HG03342 (cell line): ENCODE results near the gene PCYT1B.

ENCODE experiments used
- ATAC-seq: cut with Tn5 transposase; IDR thresholded peaks from one replicate; pipeline ENCODE4 v1.9.1; 2021; ENCODE audit warnings: mild to moderate bottlenecking, moderate library complexity; ENCODE audit not compliant: unreplicated experiment

PCYT1B gene

GRCh38 chrX:24536551-24536950 lies 110.6 kb downstream of the PCYT1B start:
- ATAC-seq: no peak

DNA sequence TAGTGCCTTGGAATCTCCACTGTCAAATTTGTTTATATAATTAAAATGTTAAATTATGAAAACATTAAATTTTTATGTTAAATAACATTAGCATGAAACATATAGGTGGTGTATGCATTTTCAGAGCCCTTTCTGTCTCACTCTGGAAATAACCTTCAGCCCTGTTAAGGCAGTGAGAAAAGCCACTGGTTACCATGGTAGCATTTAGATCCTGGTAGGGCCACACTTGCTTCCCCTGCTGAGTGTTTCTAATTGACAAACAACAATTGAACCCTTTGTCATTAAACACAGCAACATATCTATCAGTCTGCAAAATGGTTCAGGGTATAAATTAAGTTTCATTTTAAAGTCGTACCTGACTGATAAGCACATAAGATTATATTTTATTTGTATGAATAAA lies 118.5 kb downstream of the PCYT1B start:
- ATAC-seq: no peak

GRCh38 chrX:24526616-24527015 lies 120.5 kb downstream of the PCYT1B start:
- ATAC-seq: no peak

GRCh38 chrX:24525455-24525854 lies 121.7 kb downstream of the PCYT1B start:
- ATAC-seq: no peak

DNA sequence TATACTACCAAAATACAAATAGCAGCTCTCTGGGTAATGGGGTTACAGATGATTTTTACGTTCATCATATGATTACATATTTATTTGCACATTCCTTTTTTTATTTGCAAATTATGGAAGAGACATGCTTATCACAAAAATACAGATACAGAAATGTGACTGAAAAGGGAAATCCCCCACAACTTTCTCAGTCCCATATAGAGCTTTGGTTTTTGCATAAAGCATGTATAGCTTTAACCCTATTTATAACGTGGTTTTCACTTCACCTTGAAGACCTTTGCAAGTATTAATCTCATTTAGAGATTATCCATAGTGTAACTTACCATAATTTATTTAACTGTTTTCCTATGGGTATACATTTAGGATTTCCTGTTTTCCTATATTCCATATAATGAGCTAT lies 126.7 kb downstream of the PCYT1B start:
- ATAC-seq: no peak

DNA sequence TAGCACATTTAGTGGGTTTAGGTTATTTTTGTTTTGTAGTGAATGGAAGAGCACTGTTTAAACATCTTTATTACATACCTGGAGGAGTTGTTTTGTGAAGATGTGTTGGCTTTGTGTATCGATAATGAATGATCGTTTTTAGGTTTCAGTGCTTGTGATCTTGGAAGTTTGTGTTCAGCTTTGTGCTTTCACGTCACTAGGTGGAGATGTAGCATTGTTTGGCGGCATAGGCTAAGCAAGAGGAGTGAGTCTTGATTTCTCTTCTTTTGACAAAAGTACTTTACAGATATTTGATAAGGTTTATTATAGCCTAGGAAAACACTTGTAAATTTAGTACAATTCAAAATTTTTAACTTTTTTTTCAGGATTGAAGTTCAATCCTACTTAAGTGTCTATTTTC lies 131.7 kb downstream of the PCYT1B start:
- no peak for ATAC-seq

GRCh38 chrX:24513416-24513815 lies 133.7 kb downstream of the PCYT1B start:
- ATAC-seq: peak; percentile 93

GRCh38 chrX:24508375-24508774 lies 138.8 kb downstream of the PCYT1B start:
- no peak for ATAC-seq
